PFSK-1 (cell line): Measurements from ENCODE around the gene HMGXB4. TPM values are rescaled to one million over a fixed set of nuclear protein-coding genes. Genes with fewer than 3 reads are reported as not detected.

Experiments
- FOXP2 ChIP-seq: optimal IDR thresholded peaks from 2 replicates; pipeline ENCODE3; 2011; ENCODE audit warnings: borderline replicate concordance, control low read depth, inconsistent platforms; ENCODE audit not compliant: insufficient read depth; ENCODE audit errors: extremely low read length, extremely low read depth
- POLR2AphosphoS5 ChIP-seq: IDR thresholded peaks from 2 replicates; pipeline ENCODE4 v1.6.1; 2012; ENCODE audit warnings: low read depth, mild to moderate bottlenecking, control low read depth, low read length, moderate library complexity
- SIN3A ChIP-seq: IDR thresholded peaks from 2 replicates; pipeline ENCODE4 v1.6.1; 2012; ENCODE audit warnings: mild to moderate bottlenecking, low read length, moderate library complexity, borderline replicate concordance; ENCODE audit not compliant: insufficient read depth
- TAF1 ChIP-seq: IDR thresholded peaks from 2 replicates; pipeline ENCODE4 v1.6.1; 2012; ENCODE audit warnings: low read length, control low read depth, borderline replicate concordance; ENCODE audit not compliant: insufficient read depth
- polyA plus RNA-seq: library from polyadenylated mRNA; unstranded; fragments of >200 nt; gene quantifications from one replicate; pipeline ENCODE4 v1.2.1, GENCODE V29; 2012; ENCODE audit warnings: low read depth, missing spikeins; ENCODE audit not compliant: insufficient read length
- TF ChIP-seq, protein P1 (sequence below), 2 experiments: IDR thresholded peaks; 2 replicates each; pipeline versions ENCODE4 v1.6.1 to v1.8.0; 2011 to 2012; ENCODE audit warnings: low read depth in 2 of 2, low read length in 2 of 2, control low read depth in 1 of 2, inconsistent platforms in 1 of 2, mild to moderate bottlenecking in 1 of 2, moderate library complexity in 1 of 2; ENCODE audit not compliant: insufficient read depth in 1 of 2

The HMGXB4 gene, protein sequence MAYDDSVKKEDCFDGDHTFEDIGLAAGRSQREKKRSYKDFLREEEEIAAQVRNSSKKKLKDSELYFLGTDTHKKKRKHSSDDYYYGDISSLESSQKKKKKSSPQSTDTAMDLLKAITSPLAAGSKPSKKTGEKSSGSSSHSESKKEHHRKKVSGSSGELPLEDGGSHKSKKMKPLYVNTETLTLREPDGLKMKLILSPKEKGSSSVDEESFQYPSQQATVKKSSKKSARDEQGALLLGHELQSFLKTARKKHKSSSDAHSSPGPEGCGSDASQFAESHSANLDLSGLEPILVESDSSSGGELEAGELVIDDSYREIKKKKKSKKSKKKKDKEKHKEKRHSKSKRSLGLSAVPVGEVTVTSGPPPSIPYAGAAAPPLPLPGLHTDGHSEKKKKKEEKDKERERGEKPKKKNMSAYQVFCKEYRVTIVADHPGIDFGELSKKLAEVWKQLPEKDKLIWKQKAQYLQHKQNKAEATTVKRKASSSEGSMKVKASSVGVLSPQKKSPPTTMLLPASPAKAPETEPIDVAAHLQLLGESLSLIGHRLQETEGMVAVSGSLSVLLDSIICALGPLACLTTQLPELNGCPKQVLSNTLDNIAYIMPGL
- 11.2 TPM for polyA plus RNA-seq

DNA sequence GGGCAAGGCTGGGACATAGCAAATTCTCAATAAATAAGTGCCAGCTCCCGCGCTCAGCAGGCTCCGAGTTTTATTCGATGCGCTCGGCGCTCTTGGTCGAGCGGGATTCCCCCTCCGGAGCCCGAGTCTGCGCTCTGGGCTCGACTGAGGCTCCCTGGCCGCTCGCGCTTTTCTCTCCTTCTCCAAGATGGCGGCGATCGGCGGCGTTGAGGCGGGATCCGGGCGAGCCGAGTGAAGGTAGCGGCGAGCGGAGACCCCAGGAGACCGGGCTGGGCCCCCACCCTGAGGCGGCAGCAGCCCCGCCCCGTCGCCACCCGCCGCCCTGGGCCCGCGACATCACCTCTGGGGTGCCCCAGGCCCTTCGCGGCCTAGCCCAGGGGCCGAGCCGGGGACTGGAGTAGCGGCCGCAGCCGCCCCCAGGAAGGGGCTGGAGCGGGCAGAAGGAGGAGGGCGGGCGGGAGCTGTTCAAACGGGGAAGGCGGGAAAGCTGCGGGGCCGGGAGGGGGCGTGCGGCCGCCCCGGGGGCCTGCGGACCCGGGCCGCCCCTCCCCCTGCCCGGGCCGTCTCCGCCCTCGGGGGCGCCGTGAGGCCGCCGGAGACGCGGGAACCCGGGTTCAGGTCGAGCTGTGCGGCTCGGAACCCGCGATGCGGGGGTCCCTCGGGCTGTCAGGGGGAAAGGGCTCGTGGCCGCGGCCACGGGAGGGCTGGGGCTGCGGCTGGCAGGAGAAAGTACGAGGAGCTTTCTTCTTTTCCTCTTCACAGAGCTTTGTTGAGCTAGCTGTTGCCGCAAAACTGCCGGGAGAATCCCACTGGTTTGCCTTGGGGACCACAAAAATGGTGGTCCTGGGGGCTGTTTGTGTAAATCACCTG, at the start of gene HMGXB4:
Gene HMGXB4 (plus strand): TSS at position 173 of the 870 bp plus-strand sequence. CDS start 4,898 bp downstream, outside the sequence.
- TF ChIP-seq FOXP2: peak; percentile 50
- peak; percentile 62; the same call in 1 of the 2 replicates for TF ChIP-seq POLR2AphosphoS5
- TF ChIP-seq, protein P1, sequence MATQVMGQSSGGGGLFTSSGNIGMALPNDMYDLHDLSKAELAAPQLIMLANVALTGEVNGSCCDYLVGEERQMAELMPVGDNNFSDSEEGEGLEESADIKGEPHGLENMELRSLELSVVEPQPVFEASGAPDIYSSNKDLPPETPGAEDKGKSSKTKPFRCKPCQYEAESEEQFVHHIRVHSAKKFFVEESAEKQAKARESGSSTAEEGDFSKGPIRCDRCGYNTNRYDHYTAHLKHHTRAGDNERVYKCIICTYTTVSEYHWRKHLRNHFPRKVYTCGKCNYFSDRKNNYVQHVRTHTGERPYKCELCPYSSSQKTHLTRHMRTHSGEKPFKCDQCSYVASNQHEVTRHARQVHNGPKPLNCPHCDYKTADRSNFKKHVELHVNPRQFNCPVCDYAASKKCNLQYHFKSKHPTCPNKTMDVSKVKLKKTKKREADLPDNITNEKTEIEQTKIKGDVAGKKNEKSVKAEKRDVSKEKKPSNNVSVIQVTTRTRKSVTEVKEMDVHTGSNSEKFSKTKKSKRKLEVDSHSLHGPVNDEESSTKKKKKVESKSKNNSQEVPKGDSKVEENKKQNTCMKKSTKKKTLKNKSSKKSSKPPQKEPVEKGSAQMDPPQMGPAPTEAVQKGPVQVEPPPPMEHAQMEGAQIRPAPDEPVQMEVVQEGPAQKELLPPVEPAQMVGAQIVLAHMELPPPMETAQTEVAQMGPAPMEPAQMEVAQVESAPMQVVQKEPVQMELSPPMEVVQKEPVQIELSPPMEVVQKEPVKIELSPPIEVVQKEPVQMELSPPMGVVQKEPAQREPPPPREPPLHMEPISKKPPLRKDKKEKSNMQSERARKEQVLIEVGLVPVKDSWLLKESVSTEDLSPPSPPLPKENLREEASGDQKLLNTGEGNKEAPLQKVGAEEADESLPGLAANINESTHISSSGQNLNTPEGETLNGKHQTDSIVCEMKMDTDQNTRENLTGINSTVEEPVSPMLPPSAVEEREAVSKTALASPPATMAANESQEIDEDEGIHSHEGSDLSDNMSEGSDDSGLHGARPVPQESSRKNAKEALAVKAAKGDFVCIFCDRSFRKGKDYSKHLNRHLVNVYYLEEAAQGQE (IDR thresholded peaks at IDR 0.05; ENCODE audit: insufficient read depth in 1 of 2, low read depth in 2 of 2, low read length in 2 of 2): no peak
- TF ChIP-seq SIN3A: 0 out of 2 replicates have a peak, but pooled peaks have one; percentile 55
- TF ChIP-seq TAF1: peak; percentile 77; the same call in 1 of the 2 replicates

DNA sequence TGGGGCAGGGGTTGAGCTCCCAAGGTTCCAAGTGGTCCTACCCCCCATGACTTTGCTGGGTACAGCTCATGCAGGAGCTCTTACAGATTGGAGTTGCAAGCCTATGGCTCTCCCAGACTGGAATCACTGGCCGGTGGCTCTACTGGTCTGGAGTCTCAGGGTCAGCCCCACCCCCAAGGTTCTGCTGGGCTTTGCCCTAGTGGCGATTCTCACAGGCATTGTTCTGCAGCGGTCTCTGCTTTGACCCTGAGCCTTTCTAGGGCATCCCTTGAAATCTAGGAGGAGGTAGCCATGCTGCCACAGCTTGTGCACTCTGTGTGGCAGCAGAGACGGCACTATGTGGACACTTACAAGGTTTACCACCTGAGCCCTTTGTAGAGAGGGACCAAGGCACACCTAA, 49.3 kb upstream of the HMGXB4 start:
- no peak for TF ChIP-seq POLR2AphosphoS5
- TF ChIP-seq FOXP2: no peak
- TF ChIP-seq, protein P1 (IDR thresholded peaks at IDR 0.05; ENCODE audit: insufficient read depth in 1 of 2, low read depth in 2 of 2, low read length in 2 of 2): no peak
- TF ChIP-seq TAF1: no peak
- no peak for TF ChIP-seq SIN3A

DNA sequence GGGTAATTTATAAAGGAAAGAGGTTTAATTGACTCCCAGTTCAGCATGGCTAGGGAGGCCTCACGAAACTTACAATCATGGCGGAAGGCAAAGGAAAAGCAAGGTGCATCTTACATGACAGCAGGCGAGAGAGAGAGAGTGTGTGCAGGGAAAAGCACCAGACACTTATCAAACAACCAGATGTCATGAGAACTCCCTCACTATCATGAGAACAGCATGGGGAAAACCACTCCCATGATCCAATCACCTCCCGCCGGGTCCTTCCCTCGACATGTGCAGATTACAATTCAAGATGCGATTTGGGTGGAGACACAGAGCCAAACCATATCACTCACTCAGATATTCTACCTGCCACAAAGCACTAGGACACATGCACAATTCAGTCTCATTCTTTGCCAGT, 48.1 kb upstream of the HMGXB4 start:
- TF ChIP-seq SIN3A (no peak), TAF1 (no peak), FOXP2 (no peak)
- TF ChIP-seq, protein P1 (IDR thresholded peaks at IDR 0.05; ENCODE audit: insufficient read depth in 1 of 2, low read depth in 2 of 2, low read length in 2 of 2): no peak

DNA sequence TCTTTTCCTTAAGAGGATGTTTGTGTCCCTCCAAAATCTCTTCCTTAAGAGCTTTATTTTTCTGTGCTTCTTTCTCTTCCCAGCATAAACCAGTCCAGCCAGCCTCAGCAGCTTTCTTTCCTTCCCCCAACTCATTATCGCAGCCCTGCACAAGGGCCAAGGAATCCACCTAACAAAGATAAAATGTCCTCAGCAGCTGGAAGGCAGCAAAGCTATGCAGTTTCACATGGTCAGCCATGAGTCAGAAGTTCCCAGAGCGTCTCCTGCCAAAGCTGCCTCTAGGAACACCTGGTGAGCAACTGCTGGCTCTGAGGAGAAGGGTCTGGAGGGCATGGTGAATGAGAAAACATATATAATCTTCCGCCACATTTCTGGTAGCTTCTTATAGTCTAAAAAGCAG, 45.3 kb upstream of the HMGXB4 start:
- TF ChIP-seq, protein P1 (IDR thresholded peaks at IDR 0.05; ENCODE audit: insufficient read depth in 1 of 2, low read depth in 2 of 2, low read length in 2 of 2): no peak
- TF ChIP-seq TAF1 (no peak), POLR2AphosphoS5 (no peak), SIN3A (no peak), FOXP2 (no peak)
